Prostate gland (tissue), 2 donors: ENCODE data around the gene VDAC1. TPM values are rescaled to one million over a fixed set of nuclear protein-coding genes. Genes with fewer than 3 reads are reported as not detected.
A peak's percentile ranks its signal among the peaks of the same experiment; 100 is the strongest.

ENCODE experiments used
- DNase-seq: peaks from one replicate; pipeline ENCODE4 v3.0.0-alpha.2; 2019; ENCODE audit warnings: low spot score
- H3K27ac ChIP-seq, 2 donors: fragments of 200-600 bp; sonication (generic); 2 replicates each; pipeline ENCODE4 v1.5.1; 2017 to 2019
- H3K27me3 ChIP-seq: fragments of 200-600 bp; sonication (generic); replicated peaks from 2 replicates; pipeline ENCODE4 v1.5.1; 2019; ENCODE audit not compliant: insufficient read depth
- H3K36me3 ChIP-seq, 2 donors: fragments of 200-600 bp; sonication (generic); 1 replicate in 1 of 2; 2 replicates in 1 of 2; pipeline versions ENCODE4 v1.5.1 to v1.8.1; 2017 to 2019
- H3K4me1 ChIP-seq: fragments of 200-600 bp; sonication (generic); replicated peaks from 2 replicates; pipeline ENCODE4 v1.5.1; 2019
- H3K4me3 ChIP-seq, 2 donors: fragments of 200-600 bp; sonication (generic); 2 replicates each; pipeline ENCODE4 v1.5.1; 2017 to 2019
- H3K9me3 ChIP-seq: fragments of 200-600 bp; sonication (generic); 2 replicates; pipeline ENCODE4 v1.5.1; 2017
- POLR2A ChIP-seq: fragments of 450-650 bp; IDR thresholded peaks from one replicate; pipeline ENCODE4 v1.6.1; 2016; ENCODE audit warnings: antibody characterized with exemption, mild to moderate bottlenecking
- POLR2AphosphoS5 ChIP-seq: sonication (generic); formaldehyde crosslinking; IDR thresholded peaks from one replicate; pipeline ENCODE4 v1.6.1; 2017; ENCODE audit warnings: antibody characterized with exemption
- WGBS: methylation state at CpG from one replicate; pipeline ENCODE4 v1.1.5; 2018; 5-methylcytosine and 5-hydroxymethylcytosine counted together
- intact Hi-C: fragments of 100-400 bp; cut with DNase I; formaldehyde crosslinking; loops from one replicate; pipeline ENCODE4 v1.14.2; 2022
- total RNA-seq, 2 donors: library from RNA; depleted of rRNA; stranded (reverse); fragments of >200 nt; gene quantifications; one replicate each; pipeline ENCODE4 v1.1.0, GENCODE V29; 2016
- TF ChIP-seq, protein P1 (sequence below), 4 experiments: fragments of 200-600 bp in 2 of 4; fragments of 450-650 bp in 2 of 4; sonication (generic) in 2 of 4; IDR thresholded peaks; 1 replicate in 3 of 4; 2 replicates in 1 of 4; pipeline ENCODE4 v1.5.1; 2016 to 2019; ENCODE audit warnings: antibody characterized with exemption in 4 of 4, mild to moderate bottlenecking in 2 of 4, moderate library complexity in 2 of 4

Gene VDAC1
- total RNA-seq, 2 donors from 2014 or later: 142 to 143 TPM

GRCh38 chr5:133969654-133970324 is 35.0 kb downstream of the VDAC1 start:
- H3K4me3 ChIP-seq: no peak overlapping the region
- peaks cover 4% of the 10 kb centered on the region for H3K4me1 ChIP-seq
- no peaks in the 10 kb centered on the region for H3K27me3 ChIP-seq
- no peak overlapping the region for H3K27ac ChIP-seq
- peaks cover 0 to 7% of the 10 kb centered on the region in 2 donors for H3K36me3 ChIP-seq
- 85% methylated on average over 7 of the region's 7 CpGs for WGBS
- TF ChIP-seq POLR2A: no peak
- TF ChIP-seq, protein P1, sequence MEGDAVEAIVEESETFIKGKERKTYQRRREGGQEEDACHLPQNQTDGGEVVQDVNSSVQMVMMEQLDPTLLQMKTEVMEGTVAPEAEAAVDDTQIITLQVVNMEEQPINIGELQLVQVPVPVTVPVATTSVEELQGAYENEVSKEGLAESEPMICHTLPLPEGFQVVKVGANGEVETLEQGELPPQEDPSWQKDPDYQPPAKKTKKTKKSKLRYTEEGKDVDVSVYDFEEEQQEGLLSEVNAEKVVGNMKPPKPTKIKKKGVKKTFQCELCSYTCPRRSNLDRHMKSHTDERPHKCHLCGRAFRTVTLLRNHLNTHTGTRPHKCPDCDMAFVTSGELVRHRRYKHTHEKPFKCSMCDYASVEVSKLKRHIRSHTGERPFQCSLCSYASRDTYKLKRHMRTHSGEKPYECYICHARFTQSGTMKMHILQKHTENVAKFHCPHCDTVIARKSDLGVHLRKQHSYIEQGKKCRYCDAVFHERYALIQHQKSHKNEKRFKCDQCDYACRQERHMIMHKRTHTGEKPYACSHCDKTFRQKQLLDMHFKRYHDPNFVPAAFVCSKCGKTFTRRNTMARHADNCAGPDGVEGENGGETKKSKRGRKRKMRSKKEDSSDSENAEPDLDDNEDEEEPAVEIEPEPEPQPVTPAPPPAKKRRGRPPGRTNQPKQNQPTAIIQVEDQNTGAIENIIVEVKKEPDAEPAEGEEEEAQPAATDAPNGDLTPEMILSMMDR (IDR thresholded peaks at IDR 0.05): no peak
- TF ChIP-seq POLR2AphosphoS5: no peak
- DNase-seq: no peak
- intact Hi-C loops: no loop called here
- no peaks in the 10 kb centered on the region for H3K9me3 ChIP-seq

GRCh38 chr5:133968204-133968980 is 36.4 kb downstream of the VDAC1 start, which contains the start of gene C5orf15:
C5orf15 (minus strand) TSS chr5:133968625; CDS start chr5:133968584, 41 bp downstream.
- no peaks in the 10 kb centered on the region for H3K36me3 ChIP-seq

GRCh38 chr5:133967698-133968203 is 37.0 kb downstream of the VDAC1 start:
- DNase-seq: no peak
- WGBS: 2% methylated on average over 12 of the region's 12 CpGs
- no peaks in the 10 kb centered on the region for H3K27me3 ChIP-seq
- TF ChIP-seq, protein P1 (IDR thresholded peaks at IDR 0.05): no peak
- no peak for TF ChIP-seq POLR2A
- TF ChIP-seq POLR2AphosphoS5: no peak
- no peaks in the 10 kb centered on the region for H3K9me3 ChIP-seq
- peak overlapping the region; percentile 81 to 85 for H3K27ac ChIP-seq
- H3K36me3 ChIP-seq: no peaks in the 10 kb centered on the region
- H3K4me1 ChIP-seq: peaks cover 4% of the 10 kb centered on the region
- peak overlapping the region; percentile 61 to 77 for H3K4me3 ChIP-seq
- intact Hi-C loops: no loop called here

More at GRCh38 chr5:133968204-133968980, 36.4 kb downstream of the VDAC1 start, which contains the start of gene C5orf15:
- H3K27me3 ChIP-seq: no peaks in the 10 kb centered on the region
- H3K4me3 ChIP-seq: peak within 1 kb of the TSS; percentile 61 to 77
- peaks cover 4% of the 10 kb centered on the region for H3K4me1 ChIP-seq
- H3K9me3 ChIP-seq: no peaks in the 10 kb centered on the region
- TF ChIP-seq, protein P1 (IDR thresholded peaks at IDR 0.05): peak in 2 of 4 experiments; percentile 33 to 56
- TF ChIP-seq POLR2AphosphoS5: peak; percentile 98
- TF ChIP-seq POLR2A: peak; percentile 85
- WGBS: under 1% methylated on average over 48 of the region's 48 CpGs
- intact Hi-C loops: no loop called here
- peak within 1 kb of the TSS; percentile 81 to 85 for H3K27ac ChIP-seq
- peak; percentile 94 for DNase-seq

DNA sequence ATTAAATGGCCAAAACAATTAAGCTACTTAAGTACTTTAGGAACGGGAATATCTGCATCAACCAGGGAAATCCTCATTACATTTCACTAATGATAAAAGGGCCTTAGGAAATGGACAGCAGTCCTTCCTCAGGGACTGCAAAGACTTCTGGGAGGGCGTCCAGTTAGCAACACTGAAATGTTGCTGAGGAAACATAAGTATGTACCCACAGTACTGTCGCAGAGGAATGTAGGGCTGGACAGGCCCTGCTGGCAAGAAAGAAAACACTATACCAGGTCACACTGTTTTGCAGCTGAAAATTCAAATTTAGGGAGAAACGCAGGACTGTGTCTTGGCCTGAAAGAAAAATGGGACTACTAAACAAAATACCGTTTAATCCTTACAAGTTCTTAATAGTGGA is 37.7 kb downstream of the VDAC1 start:
- intact Hi-C loops: no loop called here
- no peaks in the 10 kb centered on the region for H3K27me3 ChIP-seq
- H3K36me3 ChIP-seq: no peaks in the 10 kb centered on the region
- peaks cover 4% of the 10 kb centered on the region for H3K4me1 ChIP-seq
- DNase-seq: no peak
- H3K4me3 ChIP-seq: no peak overlapping the region
- no peak overlapping the region for H3K27ac ChIP-seq
- TF ChIP-seq, protein P1 (IDR thresholded peaks at IDR 0.05): no peak
- TF ChIP-seq POLR2AphosphoS5: no peak
- TF ChIP-seq POLR2A: no peak
- no peaks in the 10 kb centered on the region for H3K9me3 ChIP-seq
- WGBS: 56% methylated on average over 5 of the region's 5 CpGs
